Measurements from ENCODE around the gene XRRA1. TPM values are rescaled to one million over a fixed set of nuclear protein-coding genes. Genes with fewer than 3 reads are reported as not detected.

The XRRA1 gene
- total RNA-seq, 1 donor: 9.8 TPM

GRCh38 chr11:74981888-74982287, 33.0 kb upstream of the XRRA1 start:
- Histone ChIP-seq H3K4me3 (ENCODE audit: insufficient read depth, low read length) (no peak overlapping the region), H3K79me2 (ENCODE audit: insufficient read depth, low read length) (no peaks in the 10 kb centered on the region), H3K9me3 (ENCODE audit: low read depth, low read length) (no peaks in the 10 kb centered on the region), H3K36me3 (ENCODE audit: insufficient read depth, low read length) (peaks cover 16% of the 10 kb centered on the region), H2AFZ (ENCODE audit: low read length) (no peak overlapping the region), H3K27me3 (ENCODE audit: insufficient read depth, low read length) (no peaks in the 10 kb centered on the region), H3K4me1 (ENCODE audit: insufficient read depth, low read length) (no peaks in the 10 kb centered on the region), H4K20me1 (ENCODE audit: insufficient read depth, low read length) (peaks cover 3% of the 10 kb centered on the region), H3K27ac (ENCODE audit: low read depth, low read length) (no peak overlapping the region), H3K4me2 (ENCODE audit: insufficient read depth, low read length) (no peak overlapping the region)
- DNase-seq (ENCODE audit: insufficient read length, low spot score, missing footprints): no peak
- TF ChIP-seq, protein P1, sequence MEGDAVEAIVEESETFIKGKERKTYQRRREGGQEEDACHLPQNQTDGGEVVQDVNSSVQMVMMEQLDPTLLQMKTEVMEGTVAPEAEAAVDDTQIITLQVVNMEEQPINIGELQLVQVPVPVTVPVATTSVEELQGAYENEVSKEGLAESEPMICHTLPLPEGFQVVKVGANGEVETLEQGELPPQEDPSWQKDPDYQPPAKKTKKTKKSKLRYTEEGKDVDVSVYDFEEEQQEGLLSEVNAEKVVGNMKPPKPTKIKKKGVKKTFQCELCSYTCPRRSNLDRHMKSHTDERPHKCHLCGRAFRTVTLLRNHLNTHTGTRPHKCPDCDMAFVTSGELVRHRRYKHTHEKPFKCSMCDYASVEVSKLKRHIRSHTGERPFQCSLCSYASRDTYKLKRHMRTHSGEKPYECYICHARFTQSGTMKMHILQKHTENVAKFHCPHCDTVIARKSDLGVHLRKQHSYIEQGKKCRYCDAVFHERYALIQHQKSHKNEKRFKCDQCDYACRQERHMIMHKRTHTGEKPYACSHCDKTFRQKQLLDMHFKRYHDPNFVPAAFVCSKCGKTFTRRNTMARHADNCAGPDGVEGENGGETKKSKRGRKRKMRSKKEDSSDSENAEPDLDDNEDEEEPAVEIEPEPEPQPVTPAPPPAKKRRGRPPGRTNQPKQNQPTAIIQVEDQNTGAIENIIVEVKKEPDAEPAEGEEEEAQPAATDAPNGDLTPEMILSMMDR (IDR thresholded peaks at IDR 0.05; ENCODE audit: extremely low read depth, low read depth, low read length): no peak

- TF ChIP-seq, protein P1 (IDR thresholded peaks at IDR 0.05; ENCODE audit: extremely low read depth, low read depth, low read length): no peak
- H3K4me2 ChIP-seq (ENCODE audit: insufficient read depth, low read length): no peak overlapping the region
- H3K4me3 ChIP-seq (ENCODE audit: insufficient read depth, low read length): no peak overlapping the region
- H3K9me3 ChIP-seq (ENCODE audit: low read depth, low read length): no peaks in the 10 kb centered on the region
- H3K36me3 ChIP-seq (ENCODE audit: insufficient read depth, low read length): peaks cover 23% of the 10 kb centered on the region
- no peak overlapping the region for H2AFZ ChIP-seq (ENCODE audit: low read length)
- H4K20me1 ChIP-seq (ENCODE audit: insufficient read depth, low read length): peaks cover 3% of the 10 kb centered on the region
- DNase-seq (ENCODE audit: insufficient read length, low spot score, missing footprints): no peak
- no peaks in the 10 kb centered on the region for H3K4me1 ChIP-seq (ENCODE audit: insufficient read depth, low read length)
- H3K79me2 ChIP-seq (ENCODE audit: insufficient read depth, low read length): no peaks in the 10 kb centered on the region
- no peak overlapping the region for H3K27ac ChIP-seq (ENCODE audit: low read depth, low read length)
- no peaks in the 10 kb centered on the region for H3K27me3 ChIP-seq (ENCODE audit: insufficient read depth, low read length)
Observed at GRCh38 chr11:74980634-74981033, 31.7 kb upstream of the XRRA1 start.

DNA sequence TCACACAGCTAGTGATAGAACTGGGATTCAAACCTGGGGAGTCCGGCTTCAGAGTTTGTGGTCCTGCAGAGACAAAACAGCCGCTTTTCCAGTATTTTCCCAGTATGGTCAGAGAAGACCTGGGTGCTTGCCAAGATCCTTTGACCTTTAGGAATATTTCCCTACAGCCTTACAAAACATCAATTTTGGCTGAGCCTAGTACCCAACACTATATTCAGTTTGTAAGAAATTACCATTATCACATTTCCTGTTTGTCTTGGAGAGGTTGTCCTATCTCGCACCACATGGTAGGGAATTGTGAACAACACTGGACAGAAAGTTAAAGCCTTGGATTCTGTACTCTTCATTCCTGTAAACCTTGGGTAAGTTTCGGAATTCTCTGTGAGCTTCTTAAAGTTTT, 29.1 kb upstream of the XRRA1 start:
- H3K27me3 ChIP-seq (ENCODE audit: insufficient read depth, low read length): no peaks in the 10 kb centered on the region
- H3K4me2 ChIP-seq (ENCODE audit: insufficient read depth, low read length): no peak overlapping the region

GRCh38 chr11:74971424-74971823, 22.5 kb upstream of the XRRA1 start:
- Histone ChIP-seq H3K4me2 (ENCODE audit: insufficient read depth, low read length) (no peak overlapping the region), H3K79me2 (ENCODE audit: insufficient read depth, low read length) (peaks cover 54% of the 10 kb centered on the region), H3K9me3 (ENCODE audit: low read depth, low read length) (no peaks in the 10 kb centered on the region), H3K27me3 (ENCODE audit: insufficient read depth, low read length) (no peaks in the 10 kb centered on the region), H3K4me1 (ENCODE audit: insufficient read depth, low read length) (no peaks in the 10 kb centered on the region), H3K4me3 (ENCODE audit: insufficient read depth, low read length) (no peak overlapping the region), H3K36me3 (ENCODE audit: insufficient read depth, low read length) (peaks cover 59% of the 10 kb centered on the region), H4K20me1 (ENCODE audit: insufficient read depth, low read length) (peaks cover 3% of the 10 kb centered on the region), H3K27ac (ENCODE audit: low read depth, low read length) (no peak overlapping the region), H2AFZ (ENCODE audit: low read length) (no peak overlapping the region)
- no peak for DNase-seq (ENCODE audit: insufficient read length, low spot score, missing footprints)
- TF ChIP-seq, protein P1 (IDR thresholded peaks at IDR 0.05; ENCODE audit: extremely low read depth, low read depth, low read length): no peak

More for the DNA sequence above, 29.1 kb upstream of the XRRA1 start:
- Histone ChIP-seq H3K27ac (ENCODE audit: low read depth, low read length) (no peak overlapping the region), H2AFZ (ENCODE audit: low read length) (no peak overlapping the region), H3K9me3 (ENCODE audit: low read depth, low read length) (no peaks in the 10 kb centered on the region), H3K79me2 (ENCODE audit: insufficient read depth, low read length) (peaks cover 11% of the 10 kb centered on the region), H4K20me1 (ENCODE audit: insufficient read depth, low read length) (peaks cover 3% of the 10 kb centered on the region), H3K36me3 (ENCODE audit: insufficient read depth, low read length) (peaks cover 39% of the 10 kb centered on the region), H3K4me1 (ENCODE audit: insufficient read depth, low read length) (no peaks in the 10 kb centered on the region), H3K4me3 (ENCODE audit: insufficient read depth, low read length) (no peak overlapping the region)
- no peak for DNase-seq (ENCODE audit: insufficient read length, low spot score, missing footprints)
- TF ChIP-seq, protein P1 (IDR thresholded peaks at IDR 0.05; ENCODE audit: extremely low read depth, low read depth, low read length): no peak
